ENCODE measurements around the gene SGSM2.

SGSM2 gene

DNA sequence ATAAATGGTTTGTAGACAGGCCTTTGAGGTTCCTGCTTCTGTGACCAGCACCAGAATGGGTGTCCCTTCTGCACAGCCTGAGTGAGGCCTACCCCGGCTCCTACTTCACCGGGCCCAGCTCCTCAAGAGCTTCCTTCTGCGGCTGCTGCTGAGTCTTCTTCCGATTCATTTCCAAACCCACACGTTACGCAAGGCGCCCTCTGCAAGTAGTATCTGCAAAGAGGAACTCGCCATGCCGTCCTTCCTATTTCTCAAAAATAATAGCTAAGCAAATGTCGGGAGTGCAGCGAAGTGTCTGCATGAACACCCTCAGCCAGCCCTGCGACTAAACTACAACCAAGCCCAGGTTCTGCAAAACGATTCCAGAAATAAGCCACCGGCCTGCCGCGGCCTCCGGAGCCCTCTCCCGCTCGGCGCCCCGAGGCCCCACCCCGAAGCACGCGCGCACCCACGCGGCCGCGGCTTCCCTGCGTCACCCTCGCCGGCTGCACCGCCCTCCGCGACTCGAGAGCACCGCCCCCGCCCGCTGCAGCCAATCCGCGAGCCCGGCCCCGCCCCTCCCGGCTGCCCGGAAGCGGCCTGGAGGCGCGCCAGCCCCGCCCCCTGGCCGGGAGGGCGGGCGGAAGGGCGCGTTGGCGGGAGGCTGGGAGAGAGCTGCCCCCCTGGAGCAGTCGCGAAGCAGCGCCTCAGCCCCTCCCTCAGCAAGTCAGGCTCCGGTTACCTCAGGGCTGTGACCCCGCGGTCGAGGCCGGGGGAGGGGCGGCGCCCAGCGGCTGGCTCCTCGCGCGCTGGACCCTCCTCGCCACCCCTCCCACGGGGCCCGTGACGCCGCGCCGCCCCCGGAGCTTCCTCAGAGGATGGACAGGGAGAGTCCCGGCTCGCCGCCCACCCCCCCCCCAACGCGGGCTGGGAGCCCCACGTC is 55.2 kb downstream of the SGSM2 start:
- intact Hi-C loops (cut with micrococcal nuclease), result loop anchor here (1.0 to 10.0 kb wide), 2 partner anchors 9 to 818 kb away; partner anchors contain the start of gene MNT
- Mint-ChIP-seq H3K36me3 (ENCODE audit: low read depth) (peaks cover 77% of the 10 kb centered on the region), H3K4me3 (peak overlapping the region; percentile 88), H3K27me3 (no peaks in the 10 kb centered on the region), H3K9me3 (no peaks in the 10 kb centered on the region), H3K4me1 (ENCODE audit: low read depth) (peaks cover 85% of the 10 kb centered on the region), H3K27ac (peak overlapping the region; percentile 95)

- peaks cover 68% of the 10 kb centered on the region for H3K36me3 Mint-ChIP-seq (ENCODE audit: low read depth)
- H3K4me3 Mint-ChIP-seq, result peak overlapping the region; percentile 83
- H3K4me1 Mint-ChIP-seq (ENCODE audit: low read depth), result peaks cover 85% of the 10 kb centered on the region
- H3K27ac Mint-ChIP-seq, result peak overlapping the region; percentile 95
- intact Hi-C loops (cut with micrococcal nuclease), result loop anchor here (10.0 kb wide), 1 partner anchor 819 kb away; no protein-coding TSS in a partner anchor
- no peaks in the 10 kb centered on the region for H3K9me3 Mint-ChIP-seq
- no peaks in the 10 kb centered on the region for H3K27me3 Mint-ChIP-seq
Observed at GRCh38 chr17:2393174-2393953, 56.1 kb downstream of the SGSM2 start.

GRCh38 chr17:2393954-2394749 is 56.9 kb downstream of the SGSM2 start:
- H3K4me1 Mint-ChIP-seq (ENCODE audit: low read depth), result peaks cover 85% of the 10 kb centered on the region

DNA sequence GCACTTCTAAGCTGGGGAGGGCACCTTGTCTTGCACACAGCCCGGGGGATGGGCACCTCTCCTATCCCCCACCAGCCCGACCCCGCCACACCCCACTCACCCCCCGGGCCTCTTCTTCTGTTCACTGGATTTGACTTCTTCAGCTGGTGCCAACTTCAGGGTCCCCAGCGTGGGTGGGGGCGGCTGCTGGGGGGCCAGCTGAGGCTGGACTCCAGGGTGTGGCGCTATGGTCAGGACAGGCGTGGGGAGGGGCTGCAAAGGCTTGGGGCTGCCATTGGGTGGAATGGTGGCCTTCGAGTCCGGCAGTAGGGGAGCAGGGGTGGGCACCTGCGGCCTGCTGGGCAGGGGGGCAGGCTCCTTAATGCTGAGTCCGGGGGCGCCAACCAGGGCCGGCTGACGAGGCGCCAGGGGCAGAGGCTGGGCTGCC is 57.5 kb downstream of the SGSM2 start:
- intact Hi-C loops (cut with micrococcal nuclease), result loop anchor here (10.0 kb wide), 1 partner anchor 820 kb away; no protein-coding TSS in a partner anchor
- peak overlapping the region; percentile 95 for H3K27ac Mint-ChIP-seq
- peak overlapping the region; percentile 72 for H3K4me3 Mint-ChIP-seq
- no peaks in the 10 kb centered on the region for H3K9me3 Mint-ChIP-seq
- H3K4me1 Mint-ChIP-seq (ENCODE audit: low read depth), result peaks cover 82% of the 10 kb centered on the region
- no peaks in the 10 kb centered on the region for H3K27me3 Mint-ChIP-seq
- peaks cover 62% of the 10 kb centered on the region for H3K36me3 Mint-ChIP-seq (ENCODE audit: low read depth)

More at GRCh38 chr17:2393954-2394749, 56.9 kb downstream of the SGSM2 start:
- Mint-ChIP-seq H3K27ac (peak overlapping the region; percentile 95), H3K36me3 (ENCODE audit: low read depth) (peaks cover 62% of the 10 kb centered on the region), H3K9me3 (no peaks in the 10 kb centered on the region), H3K27me3 (no peaks in the 10 kb centered on the region), H3K4me3 (peak overlapping the region; percentile 72)
- intact Hi-C loops (cut with micrococcal nuclease), result loop anchor here (10.0 kb wide), 1 partner anchor 819 kb away; no protein-coding TSS in a partner anchor

DNA sequence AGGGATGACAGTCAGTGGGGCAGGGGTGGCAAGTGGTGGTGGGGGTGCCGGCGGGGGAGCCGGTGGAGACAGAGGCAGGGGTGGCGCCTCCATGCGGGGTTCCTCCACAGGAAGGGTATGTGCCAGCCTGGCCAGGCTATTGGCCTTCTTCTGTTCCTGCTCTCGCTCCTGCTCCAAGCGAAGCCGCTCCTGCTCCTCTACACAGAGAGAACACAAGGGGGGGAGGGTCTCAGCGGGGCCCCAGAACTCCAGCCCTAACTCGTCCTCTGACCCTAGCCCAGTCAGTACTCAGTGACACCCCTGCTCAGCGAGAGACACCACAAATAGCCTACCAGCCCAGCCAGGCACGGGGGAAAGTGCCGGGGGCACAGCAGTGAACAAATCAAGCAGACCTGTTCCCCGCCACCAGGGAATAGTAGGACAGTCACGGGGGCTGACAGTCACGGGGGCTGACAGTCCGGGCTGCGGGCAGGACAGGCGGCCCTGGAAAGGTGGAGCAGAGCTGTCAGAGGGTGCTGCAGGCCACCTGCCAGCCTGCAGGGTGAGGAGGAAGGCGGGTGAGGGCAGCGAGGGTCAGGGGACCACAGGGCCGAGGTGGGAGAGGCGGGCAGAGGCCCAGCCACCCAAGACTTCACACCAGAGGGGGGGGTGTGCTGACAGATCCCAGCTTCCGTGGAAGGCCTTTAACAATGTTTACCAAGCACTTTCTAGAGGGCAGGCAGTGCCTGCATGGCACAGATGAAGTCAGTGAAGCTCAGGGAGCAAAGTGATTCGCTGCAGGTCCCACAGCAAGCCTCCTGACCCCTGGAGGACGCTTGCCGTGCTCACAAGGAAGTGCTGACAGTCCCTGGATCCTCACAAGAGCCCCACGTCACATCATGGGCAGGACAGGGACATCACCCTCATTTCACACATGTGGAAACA is 58.2 kb downstream of the SGSM2 start:
- H3K9me3 Mint-ChIP-seq, result no peaks in the 10 kb centered on the region
- peaks cover 75% of the 10 kb centered on the region for H3K4me1 Mint-ChIP-seq (ENCODE audit: low read depth)
- H3K36me3 Mint-ChIP-seq (ENCODE audit: low read depth), result peaks cover 62% of the 10 kb centered on the region
- peak overlapping the region; percentile 95 for H3K27ac Mint-ChIP-seq
- peak overlapping the region; percentile 99 for H3K4me3 Mint-ChIP-seq
- intact Hi-C loops (cut with micrococcal nuclease), result loop anchor here (10.0 kb wide), 1 partner anchor 821 kb away; no protein-coding TSS in a partner anchor
- H3K27me3 Mint-ChIP-seq, result no peaks in the 10 kb centered on the region

DNA sequence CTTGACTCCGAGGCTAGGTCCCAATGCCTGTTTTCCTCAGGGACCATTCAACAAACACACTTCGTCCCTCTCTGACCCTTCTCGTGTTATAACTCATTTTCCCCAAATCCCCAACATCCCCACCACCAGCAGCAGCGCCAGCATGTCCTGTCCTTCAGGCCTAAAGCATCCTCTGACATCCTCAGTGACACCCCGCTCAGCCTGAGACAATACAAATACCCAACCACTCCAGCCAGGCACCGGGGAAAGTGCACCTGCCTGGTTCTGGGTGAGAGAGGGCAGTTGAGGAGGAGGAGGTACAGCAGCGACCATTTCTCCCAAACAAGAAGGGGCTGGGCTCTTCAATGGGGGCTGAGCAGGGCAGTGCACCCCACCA is 58.9 kb downstream of the SGSM2 start:
- intact Hi-C loops (cut with micrococcal nuclease), result loop anchor here (10.0 kb wide), 1 partner anchor 821 kb away; no protein-coding TSS in a partner anchor
- peaks cover 69% of the 10 kb centered on the region for H3K4me1 Mint-ChIP-seq (ENCODE audit: low read depth)
- peaks cover 61% of the 10 kb centered on the region for H3K36me3 Mint-ChIP-seq (ENCODE audit: low read depth)
- peak overlapping the region; percentile 99 for H3K4me3 Mint-ChIP-seq
- H3K27me3 Mint-ChIP-seq, result no peaks in the 10 kb centered on the region
- H3K9me3 Mint-ChIP-seq, result no peaks in the 10 kb centered on the region
- H3K27ac Mint-ChIP-seq, result peak overlapping the region; percentile 95

GRCh38 chr17:2396568-2397246 is 59.4 kb downstream of the SGSM2 start:
- no peaks in the 10 kb centered on the region for H3K9me3 Mint-ChIP-seq
- intact Hi-C loops (cut with micrococcal nuclease), result loop anchor here (10.0 kb wide), 1 partner anchor 822 kb away; no protein-coding TSS in a partner anchor
- no peaks in the 10 kb centered on the region for H3K27me3 Mint-ChIP-seq
- peaks cover 64% of the 10 kb centered on the region for H3K4me1 Mint-ChIP-seq (ENCODE audit: low read depth)
- peak overlapping the region; percentile 99 for H3K4me3 Mint-ChIP-seq
- H3K27ac Mint-ChIP-seq, result peak overlapping the region; percentile 95
- peaks cover 58% of the 10 kb centered on the region for H3K36me3 Mint-ChIP-seq (ENCODE audit: low read depth)

GRCh38 chr17:2397247-2398171 is 60.2 kb downstream of the SGSM2 start:
- Mint-ChIP-seq H3K4me3 (peak overlapping the region; percentile 99), H3K36me3 (ENCODE audit: low read depth) (peaks cover 54% of the 10 kb centered on the region), H3K9me3 (no peaks in the 10 kb centered on the region), H3K27ac (peak overlapping the region; percentile 95), H3K4me1 (ENCODE audit: low read depth) (peaks cover 59% of the 10 kb centered on the region), H3K27me3 (no peaks in the 10 kb centered on the region)
- intact Hi-C loops (cut with micrococcal nuclease), result loop anchor here (10.0 kb wide), 1 partner anchor 823 kb away; no protein-coding TSS in a partner anchor

DNA sequence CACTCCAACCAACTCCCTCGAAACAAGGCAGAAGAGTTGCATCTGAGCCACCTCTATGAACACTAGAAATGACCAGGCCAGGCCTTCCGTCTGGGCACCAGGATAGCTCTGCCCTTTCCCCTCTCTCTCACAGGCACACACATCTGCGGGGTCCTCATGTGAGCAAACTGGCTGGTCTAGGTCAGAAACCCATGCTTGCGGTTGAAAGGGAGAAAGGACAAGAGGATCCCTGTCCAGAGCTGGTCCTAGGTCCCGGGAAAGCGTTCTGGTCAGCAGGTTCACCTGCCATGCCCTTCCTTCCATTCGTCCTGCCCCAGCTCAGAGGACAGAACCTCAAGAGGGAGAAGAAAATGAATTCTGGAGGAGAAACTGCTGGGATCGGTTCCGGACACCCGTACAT is 60.9 kb downstream of the SGSM2 start:
- H3K27ac Mint-ChIP-seq, result peak overlapping the region; percentile 95
- H3K9me3 Mint-ChIP-seq, result no peaks in the 10 kb centered on the region
- peaks cover 65% of the 10 kb centered on the region for H3K4me1 Mint-ChIP-seq (ENCODE audit: low read depth)
- H3K4me3 Mint-ChIP-seq, result peak overlapping the region; percentile 99
- intact Hi-C loops (cut with micrococcal nuclease), result loop anchor here (10.0 kb wide), 1 partner anchor 823 kb away; no protein-coding TSS in a partner anchor
- H3K36me3 Mint-ChIP-seq (ENCODE audit: low read depth), result peaks cover 53% of the 10 kb centered on the region
- no peaks in the 10 kb centered on the region for H3K27me3 Mint-ChIP-seq

DNA sequence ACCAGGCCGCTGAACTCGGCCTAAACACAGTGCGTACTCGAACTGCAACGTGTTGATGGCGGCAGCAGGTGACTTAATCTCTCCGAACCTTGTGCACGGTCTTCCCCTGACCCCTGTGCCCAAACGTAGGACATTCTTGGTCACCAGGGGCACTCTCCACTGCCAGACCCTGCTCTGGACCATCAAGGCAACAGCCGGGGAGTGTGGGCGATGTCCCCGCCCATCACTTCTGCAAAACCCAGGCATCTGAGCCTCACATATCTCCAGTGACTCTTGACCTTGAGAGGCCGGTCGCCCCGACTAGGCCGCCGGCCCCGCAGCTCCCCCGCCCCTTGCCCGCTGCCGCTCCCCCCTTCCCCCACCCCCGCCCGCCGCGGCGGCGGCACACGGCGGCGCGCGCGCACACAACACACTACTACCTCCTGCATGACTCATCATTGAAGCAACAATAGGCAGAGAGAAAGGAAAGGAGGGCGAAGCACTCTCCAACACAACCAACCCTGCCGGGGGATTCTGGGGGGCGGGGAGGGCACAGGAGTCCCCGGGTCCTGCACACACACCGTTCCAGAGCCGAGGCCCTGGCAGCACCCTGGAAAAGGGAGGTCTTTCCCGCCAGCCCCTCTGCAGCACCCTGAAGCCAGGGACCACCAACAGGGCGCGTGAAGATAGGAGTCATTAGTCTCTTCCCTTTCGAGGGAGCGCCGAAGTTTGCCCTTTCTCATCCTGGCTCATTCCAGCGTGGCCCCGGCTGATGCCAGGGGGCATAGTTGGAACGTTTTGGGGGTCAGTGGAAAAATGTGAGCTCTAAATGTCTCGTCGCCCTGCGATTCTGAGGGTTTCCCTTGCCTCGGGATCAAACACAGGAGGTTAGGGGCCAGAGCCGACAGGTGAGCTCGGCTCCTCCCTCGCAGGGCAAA is 61.6 kb downstream of the SGSM2 start:
- H3K36me3 Mint-ChIP-seq (ENCODE audit: low read depth), result peaks cover 48% of the 10 kb centered on the region
- peaks cover 73% of the 10 kb centered on the region for H3K4me1 Mint-ChIP-seq (ENCODE audit: low read depth)
- intact Hi-C loops (cut with micrococcal nuclease), result loop anchor here (10.0 kb wide), 1 partner anchor 824 kb away; no protein-coding TSS in a partner anchor
- peak overlapping the region; percentile 99 for H3K4me3 Mint-ChIP-seq
- H3K27me3 Mint-ChIP-seq, result no peaks in the 10 kb centered on the region
- peak overlapping the region; percentile 95 for H3K27ac Mint-ChIP-seq
- no peaks in the 10 kb centered on the region for H3K9me3 Mint-ChIP-seq
